Measurements from ENCODE around the gene MAP4. TPM values are rescaled to one million over a fixed set of nuclear protein-coding genes. Genes with fewer than 3 reads are reported as not detected.

Gene MAP4
- total RNA-seq, 1 experiment from 2014 or later = 137 TPM

GRCh38 chr3:47899495-47900108 is 116.6 kb downstream of the MAP4 start:
- no peaks in the 10 kb centered on the region for H3K9me3 ChIP-seq
- POLR2A ChIA-PET = interaction anchor here (0.6 kb wide), 1 partner anchor 285 kb away, joined by 3 read pairs; no protein-coding TSS in a partner anchor
- TF ChIP-seq CTCF (IDR thresholded peaks at IDR 0.05; ENCODE audit: insufficient read depth in 1 of 2, low read depth in 1 of 2, low read length in 1 of 2, severe bottlenecking in 1 of 2, unreplicated experiment in 1 of 2) = no peak

GRCh38 chr3:47897954-47898353 is 118.3 kb downstream of the MAP4 start:
- peaks cover 67% of the 10 kb centered on the region for H3K36me3 Mint-ChIP-seq (ENCODE audit: insufficient read depth, unreplicated experiment)
- CTCF ChIA-PET = no interaction called here
- DNase-seq = no peak
- no peaks in the 10 kb centered on the region for H3K4me1 Mint-ChIP-seq (ENCODE audit: low read depth, unreplicated experiment)
- intact Hi-C loops (cut with micrococcal nuclease; ENCODE audit: unreplicated experiment) = no loop called here
- no TSS peak for BruUV-seq (replicated peaks)
- Histone ChIP-seq H3K4me1 (peaks cover 10% of the 10 kb centered on the region), H3K27me3 (replicated peaks; ENCODE audit: control insufficient read depth, insufficient read depth, low read length) (no peaks in the 10 kb centered on the region), H3K9me3 (no peaks in the 10 kb centered on the region), H3K4me3 (ENCODE audit: low read depth, low read length) (no peak overlapping the region), H3K36me3 (ENCODE audit: control insufficient read depth, insufficient read depth, low read length) (no peaks in the 10 kb centered on the region; the same call in 1 of the 2 replicates)
- TF ChIP-seq CTCF (IDR thresholded peaks at IDR 0.05; ENCODE audit: insufficient read depth in 1 of 2, low read depth in 1 of 2, low read length in 1 of 2, severe bottlenecking in 1 of 2, unreplicated experiment in 1 of 2) = no peak
- no peaks in the 10 kb centered on the region for H3K27me3 Mint-ChIP-seq (ENCODE audit: insufficient read depth, unreplicated experiment)
- POLR2A ChIA-PET = interaction anchor here (0.7 kb wide), 1 partner anchor 16 kb away, joined by 3 read pairs; no protein-coding TSS in a partner anchor
- H3K4me3 Mint-ChIP-seq (ENCODE audit: unreplicated experiment) = no peak overlapping the region
- H3K27ac Mint-ChIP-seq (ENCODE audit: unreplicated experiment) = no peak overlapping the region
- H3K9me3 Mint-ChIP-seq (ENCODE audit: unreplicated experiment) = no peaks in the 10 kb centered on the region

More at GRCh38 chr3:47899495-47900108, 116.6 kb downstream of the MAP4 start:
- Histone ChIP-seq H3K36me3 (ENCODE audit: control insufficient read depth, insufficient read depth, low read length) (no peaks in the 10 kb centered on the region), H3K4me1 (peaks cover 10% of the 10 kb centered on the region), H3K4me3 (ENCODE audit: low read depth, low read length) (no peak overlapping the region), H3K27me3 (replicated peaks; ENCODE audit: control insufficient read depth, insufficient read depth, low read length) (no peaks in the 10 kb centered on the region)
- Mint-ChIP-seq H3K27me3 (ENCODE audit: insufficient read depth, unreplicated experiment) (no peaks in the 10 kb centered on the region), H3K9me3 (ENCODE audit: unreplicated experiment) (no peaks in the 10 kb centered on the region), H3K4me1 (ENCODE audit: low read depth, unreplicated experiment) (no peaks in the 10 kb centered on the region), H3K27ac (ENCODE audit: unreplicated experiment) (peak overlapping the region; percentile 35), H3K4me3 (ENCODE audit: unreplicated experiment) (no peak overlapping the region), H3K36me3 (ENCODE audit: insufficient read depth, unreplicated experiment) (peaks cover 60% of the 10 kb centered on the region)
- DNase-seq = peak in 1 of 2 experiments; percentile 42
- no TSS peak for BruUV-seq (replicated peaks)
- intact Hi-C loops (cut with micrococcal nuclease; ENCODE audit: unreplicated experiment) = no loop called here
- CTCF ChIA-PET = no interaction called here

GRCh38 chr3:47896736-47897135 is 119.5 kb downstream of the MAP4 start:
- peaks cover 69% of the 10 kb centered on the region for H3K36me3 Mint-ChIP-seq (ENCODE audit: insufficient read depth, unreplicated experiment)
- TF ChIP-seq CTCF (IDR thresholded peaks at IDR 0.05; ENCODE audit: insufficient read depth in 1 of 2, low read depth in 1 of 2, low read length in 1 of 2, severe bottlenecking in 1 of 2, unreplicated experiment in 1 of 2) = no peak
- no peak overlapping the region for H3K4me3 ChIP-seq (ENCODE audit: low read depth, low read length)
- DNase-seq = no peak
- ChIA-PET CTCF (no interaction called here), POLR2A (no interaction called here)
- H3K27me3 Mint-ChIP-seq (ENCODE audit: insufficient read depth, unreplicated experiment) = no peaks in the 10 kb centered on the region
- no peak overlapping the region for H3K4me3 Mint-ChIP-seq (ENCODE audit: unreplicated experiment)
- intact Hi-C loops (cut with micrococcal nuclease; ENCODE audit: unreplicated experiment) = no loop called here
- no peaks in the 10 kb centered on the region for H3K9me3 ChIP-seq
- H3K27ac Mint-ChIP-seq (ENCODE audit: unreplicated experiment) = no peak overlapping the region
- no peaks in the 10 kb centered on the region; the same call in 1 of the 2 replicates for H3K36me3 ChIP-seq (ENCODE audit: control insufficient read depth, insufficient read depth, low read length)
- H3K4me1 Mint-ChIP-seq (ENCODE audit: low read depth, unreplicated experiment) = no peaks in the 10 kb centered on the region
- peaks cover 10% of the 10 kb centered on the region for H3K4me1 ChIP-seq
- H3K9me3 Mint-ChIP-seq (ENCODE audit: unreplicated experiment) = no peaks in the 10 kb centered on the region
- no peaks in the 10 kb centered on the region for H3K27me3 ChIP-seq (replicated peaks; ENCODE audit: control insufficient read depth, insufficient read depth, low read length)
- no TSS peak for BruUV-seq (replicated peaks)

Measured in Caco-2 (cell line).